K562 (cell line): ENCODE results near the gene LIN28B. TPM values are rescaled to one million over a fixed set of nuclear protein-coding genes. Genes with fewer than 3 reads are reported as not detected.

Source experiments
- ELF4 ChIP-seq: fragments of 450-650 bp; formaldehyde crosslinking; IDR thresholded peaks from 2 replicates; pipeline ENCODE4 v1.4.0; 2022; ENCODE audit warnings: missing genetic modification characterization
- FOXM1 ChIP-seq, 2 experiments: fragments of 450-650 bp in 1 of 2; sonication (generic) in 1 of 2; formaldehyde crosslinking in 1 of 2; IDR thresholded peaks; 2 replicates each; pipeline versions ENCODE4 v1.6.1 to v1.9.0; 2017 to 2022; ENCODE audit warnings: low read depth in 2 of 2, mild to moderate bottlenecking in 2 of 2, missing genetic modification reagents in 1 of 2, moderate library complexity in 1 of 2
- GABPB1 ChIP-seq: sonication (generic); formaldehyde crosslinking; IDR thresholded peaks from 2 replicates; pipeline ENCODE4 v1.8.0; 2022; ENCODE audit warnings: mild to moderate bottlenecking, missing genetic modification reagents
- KDM4B ChIP-seq, 2 experiments: fragments of 450-650 bp in 1 of 2; sonication (generic) in 1 of 2; IDR thresholded peaks; 2 replicates each; pipeline ENCODE4 v1.6.1; 2016 to 2017; ENCODE audit warnings: borderline replicate concordance in 2 of 2, antibody characterized with exemption in 1 of 2, low read depth in 1 of 2, mild to moderate bottlenecking in 1 of 2
- LCOR ChIP-seq: sonication (generic); formaldehyde crosslinking; IDR thresholded peaks from 2 replicates; pipeline ENCODE4 v1.8.0; 2022; ENCODE audit warnings: mild to moderate bottlenecking, missing genetic modification reagents
- NFRKB ChIP-seq: fragments of 450-650 bp; IDR thresholded peaks from 2 replicates; pipeline ENCODE4 v1.6.1; 2016; ENCODE audit warnings: low read depth
- SMAD2 ChIP-seq: fragments of 150-350 bp; IDR thresholded peaks from 2 replicates; pipeline ENCODE4 v1.6.1; 2014; ENCODE audit warnings: low read depth, mild to moderate bottlenecking, low read length
- SRSF1 ChIP-seq: fragments of 200-400 bp; formaldehyde crosslinking; IDR thresholded peaks from 2 replicates; pipeline ENCODE4 v1.6.1; 2017; ENCODE audit warnings: mild to moderate bottlenecking, low read depth, low read length, moderate library complexity
- SUPT5H ChIP-seq: fragments of 450-650 bp; IDR thresholded peaks from 2 replicates; pipeline ENCODE4 v1.6.1; 2016
- TBP ChIP-seq: optimal IDR thresholded peaks from 2 replicates; pipeline ENCODE3; 2011; ENCODE audit warnings: low read depth, low read length, improper control_type of control experiment
- ZBTB17 ChIP-seq: fragments of 450-650 bp; formaldehyde crosslinking; IDR thresholded peaks from 2 replicates; pipeline ENCODE4 v1.4.0; 2020; ENCODE audit warnings: mild to moderate bottlenecking
- ZZZ3 ChIP-seq: fragments of 450-650 bp; IDR thresholded peaks from 2 replicates; pipeline ENCODE4 v1.6.1; 2016; ENCODE audit warnings: antibody characterized with exemption, mild to moderate bottlenecking, moderate library complexity
- polyA plus RNA-seq, 8 experiments: library from polyadenylated mRNA; depleted of rRNA in 4 of 8; stranded (reverse) in 5 of 8; unstranded in 3 of 8; fragments of >200 nt; fragmentation: Nextera tagmentation in 2 of 8; fragmentation: Illumina TruSeq in 1 of 8; extraction: Ambion mirVana in 2 of 8; extraction: Trizol in 1 of 8; gene quantifications; 2 replicates each; pipeline versions ENCODE4 v1.2.1 to v1.2.3, GENCODE V29; 2011 to 2014; ENCODE audit warnings: inconsistent platforms in 1 of 8, missing spikeins in 1 of 8
- total RNA-seq, 7 experiments: library from RNA; depleted of rRNA in 6 of 7; stranded (reverse); fragments of >200 nt in 6 of 7; fragmentation: Illumina TruSeq in 2 of 7; extraction: Trizol in 2 of 7; gene quantifications; 2 replicates each; pipeline versions ENCODE4 v1.2.1 to v1.2.3, GENCODE V29; 2011 to 2021; ENCODE audit warnings: low replicate concordance in 1 of 7
- TF ChIP-seq, protein P1 (sequence below), 2 experiments: fragments of 450-650 bp in 1 of 2; sonication (generic) in 1 of 2; formaldehyde crosslinking in 1 of 2; IDR thresholded peaks; 2 replicates each; pipeline versions ENCODE4 v1.7.1 to v1.9.0; 2016 to 2022; ENCODE audit warnings: inconsistent platforms in 1 of 2, mild to moderate bottlenecking in 1 of 2, missing genetic modification reagents in 1 of 2
- TF ChIP-seq, protein P2 (sequence below): fragments of 450-650 bp; IDR thresholded peaks from 2 replicates; pipeline ENCODE4 v1.6.1; 2016

The LIN28B gene
- total and polyA plus RNA-seq, 9 of the 15 experiments (the other 6 are each of a cell fraction or from before 2014, with no cell fraction given) = 20.9 to 77.3 (median 42.1) TPM

DNA sequence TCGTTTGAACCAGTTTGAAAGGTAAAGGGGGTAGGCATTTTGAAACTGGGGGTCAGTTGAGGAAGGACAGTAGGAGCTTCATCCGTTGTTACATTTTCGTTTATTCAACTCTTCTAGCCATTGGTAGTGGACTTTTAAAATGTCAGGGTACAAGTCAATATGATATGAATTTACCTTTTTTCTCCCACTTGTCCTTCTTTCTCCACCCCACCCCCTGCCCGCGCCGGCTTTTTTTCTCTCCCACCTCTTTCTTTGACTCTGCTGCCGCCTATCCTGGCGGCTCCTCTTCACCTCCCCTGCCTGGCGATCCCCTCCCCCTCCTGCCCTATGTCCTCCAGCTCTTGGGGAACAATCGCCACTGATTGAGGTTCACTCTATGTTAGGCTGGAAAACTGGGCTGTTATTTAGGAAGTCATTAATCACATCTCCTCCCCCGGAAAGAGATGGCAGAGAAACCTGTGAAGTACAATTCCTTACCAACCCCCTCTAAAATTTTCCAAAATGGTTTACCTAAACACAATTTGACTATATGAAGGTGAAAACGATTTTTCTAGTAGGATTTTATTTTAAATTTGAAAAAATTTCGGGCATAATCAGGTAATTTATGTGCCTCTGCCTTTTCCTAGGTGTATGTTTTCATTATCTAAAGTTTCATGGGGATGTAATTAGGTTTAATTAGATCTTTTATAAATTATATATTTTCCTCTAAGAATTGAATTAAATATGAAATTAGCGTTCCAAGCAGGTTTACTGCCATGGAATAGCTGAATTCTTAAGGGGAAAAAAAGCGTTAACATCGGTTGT is 778 bp upstream of the LIN28B start (continued):
- TF ChIP-seq, protein P1, sequence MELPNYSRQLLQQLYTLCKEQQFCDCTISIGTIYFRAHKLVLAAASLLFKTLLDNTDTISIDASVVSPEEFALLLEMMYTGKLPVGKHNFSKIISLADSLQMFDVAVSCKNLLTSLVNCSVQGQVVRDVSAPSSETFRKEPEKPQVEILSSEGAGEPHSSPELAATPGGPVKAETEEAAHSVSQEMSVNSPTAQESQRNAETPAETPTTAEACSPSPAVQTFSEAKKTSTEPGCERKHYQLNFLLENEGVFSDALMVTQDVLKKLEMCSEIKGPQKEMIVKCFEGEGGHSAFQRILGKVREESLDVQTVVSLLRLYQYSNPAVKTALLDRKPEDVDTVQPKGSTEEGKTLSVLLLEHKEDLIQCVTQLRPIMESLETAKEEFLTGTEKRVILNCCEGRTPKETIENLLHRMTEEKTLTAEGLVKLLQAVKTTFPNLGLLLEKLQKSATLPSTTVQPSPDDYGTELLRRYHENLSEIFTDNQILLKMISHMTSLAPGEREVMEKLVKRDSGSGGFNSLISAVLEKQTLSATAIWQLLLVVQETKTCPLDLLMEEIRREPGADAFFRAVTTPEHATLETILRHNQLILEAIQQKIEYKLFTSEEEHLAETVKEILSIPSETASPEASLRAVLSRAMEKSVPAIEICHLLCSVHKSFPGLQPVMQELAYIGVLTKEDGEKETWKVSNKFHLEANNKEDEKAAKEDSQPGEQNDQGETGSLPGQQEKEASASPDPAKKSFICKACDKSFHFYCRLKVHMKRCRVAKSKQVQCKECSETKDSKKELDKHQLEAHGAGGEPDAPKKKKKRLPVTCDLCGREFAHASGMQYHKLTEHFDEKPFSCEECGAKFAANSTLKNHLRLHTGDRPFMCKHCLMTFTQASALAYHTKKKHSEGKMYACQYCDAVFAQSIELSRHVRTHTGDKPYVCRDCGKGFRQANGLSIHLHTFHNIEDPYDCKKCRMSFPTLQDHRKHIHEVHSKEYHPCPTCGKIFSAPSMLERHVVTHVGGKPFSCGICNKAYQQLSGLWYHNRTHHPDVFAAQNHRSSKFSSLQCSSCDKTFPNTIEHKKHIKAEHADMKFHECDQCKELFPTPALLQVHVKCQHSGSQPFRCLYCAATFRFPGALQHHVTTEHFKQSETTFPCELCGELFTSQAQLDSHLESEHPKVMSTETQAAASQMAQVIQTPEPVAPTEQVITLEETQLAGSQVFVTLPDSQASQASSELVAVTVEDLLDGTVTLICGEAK (IDR thresholded peaks at IDR 0.05) = no peak
- TF ChIP-seq, protein P1 (CRISPR knock-in tag; IDR thresholded peaks at IDR 0.05) = no peak
- TF ChIP-seq TBP = peak; percentile 53
- peak; percentile 88 for TF ChIP-seq NFRKB
- no peak for TF ChIP-seq ZZZ3
- TF ChIP-seq, protein P2, sequence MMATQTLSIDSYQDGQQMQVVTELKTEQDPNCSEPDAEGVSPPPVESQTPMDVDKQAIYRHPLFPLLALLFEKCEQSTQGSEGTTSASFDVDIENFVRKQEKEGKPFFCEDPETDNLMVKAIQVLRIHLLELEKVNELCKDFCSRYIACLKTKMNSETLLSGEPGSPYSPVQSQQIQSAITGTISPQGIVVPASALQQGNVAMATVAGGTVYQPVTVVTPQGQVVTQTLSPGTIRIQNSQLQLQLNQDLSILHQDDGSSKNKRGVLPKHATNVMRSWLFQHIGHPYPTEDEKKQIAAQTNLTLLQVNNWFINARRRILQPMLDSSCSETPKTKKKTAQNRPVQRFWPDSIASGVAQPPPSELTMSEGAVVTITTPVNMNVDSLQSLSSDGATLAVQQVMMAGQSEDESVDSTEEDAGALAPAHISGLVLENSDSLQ = peak; percentile 83
- 0 out of 2 replicates have a peak, but pooled peaks have one; percentile 33 for TF ChIP-seq GABPB1 (CRISPR knock-in tag)
- 0 out of 4 replicates have a peak, but pooled peaks of 1 of the 2 experiments have one; percentile 47 for TF ChIP-seq KDM4B (IDR thresholded peaks at IDR 0.05; ENCODE audit: borderline replicate concordance in 2 of 2, low read depth in 1 of 2)
- 0 out of 2 replicates have a peak, but pooled peaks have one; percentile 33 for TF ChIP-seq ZBTB17
- peak; percentile 59 for TF ChIP-seq SUPT5H
- TF ChIP-seq ELF4 (CRISPR knock-in tag) = 0 out of 2 replicates have a peak, but pooled peaks have one; percentile 19
- TF ChIP-seq LCOR = 0 out of 2 replicates have a peak, but pooled peaks have one; percentile 42
- TF ChIP-seq FOXM1 (IDR thresholded peaks at IDR 0.05; ENCODE audit: low read depth) = peak; percentile 60
- no peak for TF ChIP-seq FOXM1 (CRISPR knock-in tag; IDR thresholded peaks at IDR 0.05; ENCODE audit: low read depth)
- TF ChIP-seq SRSF1 = no peak
- TF ChIP-seq SMAD2 = no peak
